H7 (cell line): ENCODE data around the gene FREM1. TPM values are rescaled to one million over a fixed set of nuclear protein-coding genes. Genes with fewer than 3 reads are reported as not detected.

Experiments used
- total RNA-seq: library from RNA; depleted of rRNA; stranded (reverse); fragments of >200 nt; shearing (Covaris generic); gene quantifications from 2 replicates; pipeline ENCODE4 v1.2.3, GENCODE V29; 2014; rRNA removed

The FREM1 gene
- total RNA-seq, 1 experiment from 2014 or later = 4.8 TPM

Other genes with a start within 250 kb of the FREM1 start
- 3.7 and 4.1 TPM in 2 replicates for gene ZDHHC21, start 217.0 kb downstream of the FREM1 start, total RNA-seq
- 197 and 1,033 TPM in 2 replicates for gene CER1, start 187.7 kb downstream of the FREM1 start, total RNA-seq